Panc1 (cell line): ENCODE results near the gene CCSER2. TPM values are rescaled to one million over a fixed set of nuclear protein-coding genes. Genes with fewer than 3 reads are reported as not detected.

Source experiments
- ATAC-seq: fragments of 200-7000 bp; cut with Tn5 transposase; 2 replicates; pipeline ENCODE4 v1.9.1; 2020; ENCODE audit warnings: mild to moderate bottlenecking, moderate library complexity
- BruUV-seq: library from RNA; stranded (reverse); fragments of 400-500 nt; replicated peaks from 2 replicates; lab custom pipeline; 2021; lab: Mats Ljungman, UMichigan
- CTCF ChIA-PET: fragments of 300-600 bp; sonication (Branson Sonifier 250); formaldehyde crosslinking; loops from one replicate; lab custom pipeline; 2022; ENCODE audit warnings: antibody characterized with exemption; lab: Charles Lee
- POLR2A ChIA-PET: fragments of 300-600 bp; sonication (Branson Sonifier 250); formaldehyde crosslinking; loops from one replicate; lab custom pipeline; 2022; ENCODE audit warnings: antibody characterized with exemption; lab: Charles Lee
- DNase-seq: peaks from one replicate; pipeline ENCODE4 v3.0.0-alpha.2; 2010; ENCODE audit warnings: low read depth, low spot score
- H3K27ac ChIP-seq: 2 replicates; pipeline ENCODE4 v1.5.1; 2011; ENCODE audit warnings: mild to moderate bottlenecking, low read length, inconsistent platforms
- H3K27me3 ChIP-seq: fragments of 200-500 bp; sonication (Bioruptor generic); 2 replicates; pipeline ENCODE4 v1.6.0; 2014; ENCODE audit warnings: low read length, inconsistent platforms; ENCODE audit not compliant: control insufficient read depth, insufficient read depth
- H3K36me3 ChIP-seq: fragments of 200-500 bp; sonication (Bioruptor generic); 2 replicates; pipeline ENCODE4 v1.5.1; 2014; ENCODE audit warnings: inconsistent platforms, mild to moderate bottlenecking, low read length, moderate library complexity; ENCODE audit not compliant: control insufficient read depth, insufficient read depth
- H3K4me1 ChIP-seq: 2 replicates; pipeline ENCODE4 v1.5.1; 2011; ENCODE audit warnings: inconsistent platforms, mild to moderate bottlenecking, low read length, moderate library complexity; ENCODE audit not compliant: control insufficient read depth, insufficient read depth
- H3K4me3 ChIP-seq, 2 experiments: 2 replicates each; pipeline ENCODE4 v1.5.1; 2011 to 2012; ENCODE audit warnings: low read depth in 2 of 2, low read length in 2 of 2, mild to moderate bottlenecking in 2 of 2, inconsistent platforms in 1 of 2, moderate library complexity in 1 of 2
- H3K9me3 ChIP-seq: fragments of 200-500 bp; sonication (Bioruptor generic); 2 replicates; pipeline ENCODE4 v1.5.1; 2014; ENCODE audit warnings: low read depth, mild to moderate bottlenecking, inconsistent platforms, low read length, moderate library complexity; ENCODE audit not compliant: control insufficient read depth, insufficient read depth
- POLR2AphosphoS5 ChIP-seq: IDR thresholded peaks from 2 replicates; pipeline ENCODE4 v1.6.1; 2012; ENCODE audit warnings: mild to moderate bottlenecking, low read depth, low read length, moderate library complexity
- SIN3A ChIP-seq: IDR thresholded peaks from 2 replicates; pipeline ENCODE4 v1.6.1; 2012; ENCODE audit warnings: low read depth, mild to moderate bottlenecking, low read length, moderate library complexity, borderline replicate concordance; ENCODE audit not compliant: insufficient read depth
- TCF7L2 ChIP-seq: IDR thresholded peaks from 2 replicates; pipeline ENCODE4 v1.6.1; 2011; ENCODE audit warnings: mild to moderate bottlenecking, low read depth, low read length, inconsistent platforms
- in situ Hi-C: cut with HindIII; loops from 2 replicates; pipeline ENCODE4 v1.10.0; 2016; ENCODE audit warnings: low sequenced_read_pairs, low pct_unique_long_range_greater_than_20kb
- intact Hi-C: fragments of 100-400 bp; cut with micrococcal nuclease; formaldehyde crosslinking; loops from one replicate; pipeline ENCODE4 v1.10.0; 2022; ENCODE audit not compliant: unreplicated experiment
- total RNA-seq: library from RNA; stranded (reverse); gene quantifications from one replicate; pipeline ENCODE4 v1.2.1, GENCODE V29; 2021; ENCODE audit not compliant: unreplicated experiment
- TF ChIP-seq, protein P1 (sequence below): fragments of 450-650 bp; IDR thresholded peaks from 2 replicates; pipeline ENCODE4 v1.5.1; 2017; ENCODE audit warnings: mild to moderate bottlenecking
- TF ChIP-seq, protein P2 (sequence below), 2 experiments: IDR thresholded peaks; 2 replicates each; pipeline ENCODE4 v1.6.1; 2011 to 2012; ENCODE audit warnings: low read depth in 2 of 2, control low read depth in 1 of 2, low read length in 1 of 2, mild to moderate bottlenecking in 1 of 2, moderate library complexity in 1 of 2; ENCODE audit not compliant: insufficient read depth in 1 of 2

The CCSER2 gene
- total RNA-seq, 1 experiment from 2014 or later: 63.7 TPM

DNA sequence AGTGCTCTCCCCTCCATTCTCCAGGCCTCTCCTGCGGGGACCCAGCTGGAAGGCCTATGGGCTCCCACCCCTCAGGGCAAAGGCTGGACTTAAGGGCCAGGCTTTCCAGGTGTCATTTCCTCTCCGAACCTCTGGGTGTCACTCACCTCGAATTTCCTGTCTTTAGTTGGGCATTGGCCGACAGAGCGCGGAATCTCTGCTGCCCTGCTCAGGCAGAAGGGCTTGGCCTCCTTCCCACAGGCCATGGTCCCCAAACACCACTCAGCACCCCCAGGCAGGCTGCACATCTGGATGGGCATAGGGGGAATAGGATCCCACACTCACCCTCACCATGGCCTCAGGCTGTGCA is 212.9 kb downstream of the CCSER2 start:
- TF ChIP-seq POLR2AphosphoS5 (no peak), TCF7L2 (no peak), SIN3A (no peak)
- TF ChIP-seq, protein P1, sequence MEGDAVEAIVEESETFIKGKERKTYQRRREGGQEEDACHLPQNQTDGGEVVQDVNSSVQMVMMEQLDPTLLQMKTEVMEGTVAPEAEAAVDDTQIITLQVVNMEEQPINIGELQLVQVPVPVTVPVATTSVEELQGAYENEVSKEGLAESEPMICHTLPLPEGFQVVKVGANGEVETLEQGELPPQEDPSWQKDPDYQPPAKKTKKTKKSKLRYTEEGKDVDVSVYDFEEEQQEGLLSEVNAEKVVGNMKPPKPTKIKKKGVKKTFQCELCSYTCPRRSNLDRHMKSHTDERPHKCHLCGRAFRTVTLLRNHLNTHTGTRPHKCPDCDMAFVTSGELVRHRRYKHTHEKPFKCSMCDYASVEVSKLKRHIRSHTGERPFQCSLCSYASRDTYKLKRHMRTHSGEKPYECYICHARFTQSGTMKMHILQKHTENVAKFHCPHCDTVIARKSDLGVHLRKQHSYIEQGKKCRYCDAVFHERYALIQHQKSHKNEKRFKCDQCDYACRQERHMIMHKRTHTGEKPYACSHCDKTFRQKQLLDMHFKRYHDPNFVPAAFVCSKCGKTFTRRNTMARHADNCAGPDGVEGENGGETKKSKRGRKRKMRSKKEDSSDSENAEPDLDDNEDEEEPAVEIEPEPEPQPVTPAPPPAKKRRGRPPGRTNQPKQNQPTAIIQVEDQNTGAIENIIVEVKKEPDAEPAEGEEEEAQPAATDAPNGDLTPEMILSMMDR: no peak
- TF ChIP-seq, protein P2, sequence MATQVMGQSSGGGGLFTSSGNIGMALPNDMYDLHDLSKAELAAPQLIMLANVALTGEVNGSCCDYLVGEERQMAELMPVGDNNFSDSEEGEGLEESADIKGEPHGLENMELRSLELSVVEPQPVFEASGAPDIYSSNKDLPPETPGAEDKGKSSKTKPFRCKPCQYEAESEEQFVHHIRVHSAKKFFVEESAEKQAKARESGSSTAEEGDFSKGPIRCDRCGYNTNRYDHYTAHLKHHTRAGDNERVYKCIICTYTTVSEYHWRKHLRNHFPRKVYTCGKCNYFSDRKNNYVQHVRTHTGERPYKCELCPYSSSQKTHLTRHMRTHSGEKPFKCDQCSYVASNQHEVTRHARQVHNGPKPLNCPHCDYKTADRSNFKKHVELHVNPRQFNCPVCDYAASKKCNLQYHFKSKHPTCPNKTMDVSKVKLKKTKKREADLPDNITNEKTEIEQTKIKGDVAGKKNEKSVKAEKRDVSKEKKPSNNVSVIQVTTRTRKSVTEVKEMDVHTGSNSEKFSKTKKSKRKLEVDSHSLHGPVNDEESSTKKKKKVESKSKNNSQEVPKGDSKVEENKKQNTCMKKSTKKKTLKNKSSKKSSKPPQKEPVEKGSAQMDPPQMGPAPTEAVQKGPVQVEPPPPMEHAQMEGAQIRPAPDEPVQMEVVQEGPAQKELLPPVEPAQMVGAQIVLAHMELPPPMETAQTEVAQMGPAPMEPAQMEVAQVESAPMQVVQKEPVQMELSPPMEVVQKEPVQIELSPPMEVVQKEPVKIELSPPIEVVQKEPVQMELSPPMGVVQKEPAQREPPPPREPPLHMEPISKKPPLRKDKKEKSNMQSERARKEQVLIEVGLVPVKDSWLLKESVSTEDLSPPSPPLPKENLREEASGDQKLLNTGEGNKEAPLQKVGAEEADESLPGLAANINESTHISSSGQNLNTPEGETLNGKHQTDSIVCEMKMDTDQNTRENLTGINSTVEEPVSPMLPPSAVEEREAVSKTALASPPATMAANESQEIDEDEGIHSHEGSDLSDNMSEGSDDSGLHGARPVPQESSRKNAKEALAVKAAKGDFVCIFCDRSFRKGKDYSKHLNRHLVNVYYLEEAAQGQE (IDR thresholded peaks at IDR 0.05; ENCODE audit: insufficient read depth in 1 of 2, low read depth in 2 of 2, low read length in 1 of 2): no peak
- Histone ChIP-seq H3K4me1 (peaks cover 6% of the 10 kb centered on the region), H3K4me3 (no peak overlapping the region; a peak in 1 of 4 replicates), H3K27me3 (no peaks in the 10 kb centered on the region), H3K36me3 (no peaks in the 10 kb centered on the region), H3K27ac (no peak overlapping the region), H3K9me3 (no peaks in the 10 kb centered on the region; the same call in 1 of the 2 replicates)
- ChIA-PET POLR2A (no interaction called here), CTCF (no interaction called here)
- intact Hi-C loops: loop anchor here (2.0 kb wide), 1 partner anchor 202 kb away; no protein-coding TSS in a partner anchor
- no peak for ATAC-seq
- no peak for DNase-seq
- no TSS peak for BruUV-seq
- in situ Hi-C loops: no loop called here

DNA sequence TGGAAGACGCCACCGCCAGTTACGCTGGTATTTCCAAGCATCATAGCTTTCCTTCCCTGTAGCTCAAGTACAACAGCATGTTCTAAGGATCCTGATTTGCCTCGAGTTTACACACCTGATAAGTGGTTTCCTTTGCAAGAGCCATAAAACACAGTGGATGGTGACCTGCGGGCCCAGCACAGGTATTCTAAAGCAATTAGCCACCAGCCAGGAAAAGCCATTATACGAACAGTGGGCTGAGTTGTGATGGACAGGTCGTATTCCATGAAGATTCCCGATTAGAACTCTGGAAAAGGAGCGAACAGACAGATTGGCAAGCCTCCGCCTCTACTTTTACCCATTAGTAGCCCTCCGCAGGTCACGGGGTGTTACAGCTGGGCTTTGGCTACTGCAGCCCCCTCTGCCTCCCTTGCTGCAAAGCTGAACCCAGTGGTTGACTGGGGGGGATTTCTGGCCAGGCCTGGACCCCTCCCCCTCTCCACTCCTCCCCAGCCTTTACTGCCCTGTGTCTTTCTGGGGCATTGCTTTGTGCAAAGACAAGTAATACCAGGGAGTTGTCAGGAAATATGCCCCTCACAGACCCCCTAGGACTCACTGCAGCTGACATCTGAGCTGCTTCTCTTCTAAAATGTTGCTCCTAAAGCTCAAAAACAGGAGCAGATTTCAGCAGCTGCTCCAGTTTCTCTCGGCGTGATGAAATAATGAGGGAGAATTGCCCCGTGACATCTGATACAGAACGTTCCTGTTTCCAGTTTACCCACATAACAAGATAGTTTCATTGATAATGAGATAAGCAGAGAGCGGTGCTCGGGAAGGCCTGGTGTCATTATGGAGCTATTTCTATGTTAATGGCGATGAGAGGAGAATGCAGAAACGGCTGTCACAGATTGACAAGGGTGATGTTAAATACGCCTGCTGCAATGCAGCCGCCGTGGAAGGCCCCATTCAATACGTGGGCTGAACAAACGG is 214.4 kb downstream of the CCSER2 start:
- Histone ChIP-seq H3K4me1 (peaks cover 6% of the 10 kb centered on the region), H3K36me3 (no peaks in the 10 kb centered on the region), H3K9me3 (no peaks in the 10 kb centered on the region; the same call in 1 of the 2 replicates), H3K27me3 (0 out of 2 replicates have a peak, but pooled peaks cover under 1% of the 10 kb centered on the region), H3K4me3 (no peak overlapping the region), H3K27ac (no peak overlapping the region)
- POLR2A ChIA-PET: no interaction called here
- in situ Hi-C loops: no loop called here
- no TSS peak for BruUV-seq
- DNase-seq: no peak
- ATAC-seq: no peak
- CTCF ChIA-PET: interaction anchor here (0.7 to 1.1 kb wide), 2 partner anchors 70 to 1686 kb away, joined by 3 to 4 read pairs; no protein-coding TSS in a partner anchor
- TF ChIP-seq TCF7L2 (no peak), POLR2AphosphoS5 (no peak), SIN3A (no peak)
- TF ChIP-seq, protein P2 (IDR thresholded peaks at IDR 0.05; ENCODE audit: insufficient read depth in 1 of 2, low read depth in 2 of 2, low read length in 1 of 2): no peak
- TF ChIP-seq, protein P1: no peak
- intact Hi-C loops: no loop called here
